ENCODE measurements around the gene GPRC5A.
A peak's percentile ranks its signal among the peaks of the same experiment; 100 is the strongest.

GPRC5A gene

DNA sequence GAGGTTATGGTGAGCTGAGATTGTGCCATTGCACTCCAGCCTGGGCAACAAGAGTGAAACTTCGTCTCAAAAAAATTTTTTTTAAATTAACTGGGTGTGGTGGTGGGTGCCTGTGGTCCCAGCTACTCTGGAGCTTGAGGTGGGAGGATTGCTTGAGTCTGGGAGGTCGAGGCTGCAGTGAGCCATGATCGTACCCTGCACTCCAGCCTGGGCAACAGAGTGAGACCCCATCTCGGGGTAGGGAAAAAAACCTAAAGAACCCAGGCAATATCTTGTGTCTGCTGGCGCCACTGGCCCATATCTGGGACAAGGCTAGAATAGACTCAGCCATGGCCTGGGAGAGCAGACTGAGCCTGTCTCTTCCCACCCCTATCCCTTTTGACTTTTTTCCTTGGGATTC lies 9.1 kb upstream of the GPRC5A start:
- no peak overlapping the region for H3K4me3 ChIP-seq (ENCODE audit: low read depth, low read length)
- no peak for DNase-seq (ENCODE audit: low read depth, low spot score)
- ChIA-PET CTCF (no interaction called here), POLR2A (no interaction called here)
- TF ChIP-seq, protein P1, sequence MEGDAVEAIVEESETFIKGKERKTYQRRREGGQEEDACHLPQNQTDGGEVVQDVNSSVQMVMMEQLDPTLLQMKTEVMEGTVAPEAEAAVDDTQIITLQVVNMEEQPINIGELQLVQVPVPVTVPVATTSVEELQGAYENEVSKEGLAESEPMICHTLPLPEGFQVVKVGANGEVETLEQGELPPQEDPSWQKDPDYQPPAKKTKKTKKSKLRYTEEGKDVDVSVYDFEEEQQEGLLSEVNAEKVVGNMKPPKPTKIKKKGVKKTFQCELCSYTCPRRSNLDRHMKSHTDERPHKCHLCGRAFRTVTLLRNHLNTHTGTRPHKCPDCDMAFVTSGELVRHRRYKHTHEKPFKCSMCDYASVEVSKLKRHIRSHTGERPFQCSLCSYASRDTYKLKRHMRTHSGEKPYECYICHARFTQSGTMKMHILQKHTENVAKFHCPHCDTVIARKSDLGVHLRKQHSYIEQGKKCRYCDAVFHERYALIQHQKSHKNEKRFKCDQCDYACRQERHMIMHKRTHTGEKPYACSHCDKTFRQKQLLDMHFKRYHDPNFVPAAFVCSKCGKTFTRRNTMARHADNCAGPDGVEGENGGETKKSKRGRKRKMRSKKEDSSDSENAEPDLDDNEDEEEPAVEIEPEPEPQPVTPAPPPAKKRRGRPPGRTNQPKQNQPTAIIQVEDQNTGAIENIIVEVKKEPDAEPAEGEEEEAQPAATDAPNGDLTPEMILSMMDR (IDR thresholded peaks at IDR 0.05; ENCODE audit: insufficient read depth, low read length, missing control alignments), result no peak

DNA sequence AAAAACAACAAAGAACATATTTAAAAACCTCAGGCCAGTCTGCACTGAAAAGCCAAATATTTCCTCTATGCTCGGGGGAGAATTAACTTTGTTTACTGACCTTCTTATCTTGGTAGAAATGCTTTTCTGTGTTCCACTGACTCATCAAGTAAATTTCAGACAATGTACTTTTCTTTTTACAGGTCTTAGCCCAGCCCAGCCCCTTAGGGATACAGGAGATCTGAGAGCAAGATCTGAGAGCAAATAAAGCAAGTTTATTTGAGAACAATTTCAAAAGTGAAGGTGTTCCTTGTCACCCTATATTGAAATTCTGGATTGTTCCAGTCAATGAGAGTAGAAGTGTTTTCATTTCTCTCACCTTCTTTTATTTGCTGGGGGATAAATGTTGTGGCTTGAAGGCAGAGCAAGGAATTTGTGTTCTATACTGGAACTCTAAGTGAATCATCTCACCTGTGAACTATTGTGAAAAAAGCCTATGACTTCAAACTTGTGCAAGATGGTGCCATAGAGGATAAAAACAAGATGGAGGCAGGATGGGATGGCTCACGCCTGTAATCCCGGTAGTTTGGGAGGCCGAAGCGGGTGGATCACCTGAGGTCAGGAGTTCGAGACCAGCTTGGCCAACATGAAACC lies 7.9 kb upstream of the GPRC5A start:
- DNase-seq (ENCODE audit: low read depth, low spot score), result no peak
- ChIA-PET CTCF (no interaction called here), POLR2A (no interaction called here)
- no peak overlapping the region for H3K4me3 ChIP-seq (ENCODE audit: low read depth, low read length)
- TF ChIP-seq, protein P1 (IDR thresholded peaks at IDR 0.05; ENCODE audit: insufficient read depth, low read length, missing control alignments), result no peak

DNA sequence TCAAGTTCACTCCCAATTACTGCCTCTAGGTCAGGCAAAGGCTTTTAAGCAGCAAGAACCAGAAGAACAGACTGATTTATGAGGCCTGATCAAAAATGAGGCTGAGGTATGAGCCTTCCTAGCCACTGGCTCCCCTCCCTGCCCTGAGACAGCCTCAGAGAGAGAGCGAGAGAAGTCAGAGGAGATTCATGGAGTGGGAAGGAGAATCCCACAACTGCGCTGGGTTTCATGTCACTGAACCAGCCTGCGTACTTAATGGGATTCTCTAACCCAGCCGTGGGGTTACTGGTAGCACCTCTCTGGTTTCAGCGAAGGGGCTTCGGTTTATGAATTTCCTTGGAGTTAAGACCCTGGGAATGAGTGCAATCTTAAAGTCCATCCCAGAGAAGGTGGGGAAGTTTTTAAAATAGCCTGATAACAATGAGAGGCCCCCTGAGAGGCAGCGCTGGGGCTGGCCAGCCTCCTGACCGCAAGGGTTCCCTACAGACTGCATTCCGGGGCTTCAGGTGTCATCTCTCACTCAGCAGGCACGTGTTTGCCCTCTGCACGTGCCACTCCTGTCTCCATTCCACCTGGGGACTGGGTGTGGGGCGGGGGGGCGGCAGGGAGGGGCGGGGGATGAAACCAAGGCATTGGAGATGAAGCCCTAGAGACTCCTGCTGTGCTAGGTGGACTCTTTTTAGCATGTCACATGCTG lies 6.1 kb upstream of the GPRC5A start:
- TF ChIP-seq, protein P1 (IDR thresholded peaks at IDR 0.05; ENCODE audit: insufficient read depth, low read length, missing control alignments), result no peak
- CTCF ChIA-PET, result no interaction called here

DNA sequence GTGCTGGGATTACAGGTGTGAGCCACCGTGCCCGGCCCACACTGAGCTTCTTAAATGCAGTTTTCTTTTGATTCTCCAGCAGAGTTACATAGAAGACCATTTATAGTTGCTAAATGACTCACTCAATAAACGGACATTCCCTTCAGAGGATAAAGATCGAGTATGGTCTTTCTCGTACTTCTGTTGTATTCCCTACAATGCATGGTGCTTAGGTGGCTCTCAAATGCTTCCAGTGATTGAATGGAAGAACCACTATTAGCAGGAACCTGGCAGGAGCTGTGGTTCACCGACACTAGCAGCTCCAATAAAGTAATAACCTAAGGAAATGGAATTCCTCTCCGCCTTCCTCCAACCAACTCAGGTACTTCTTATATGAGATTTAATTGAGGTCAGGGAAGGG lies 3.9 kb upstream of the GPRC5A start:
- CTCF ChIA-PET, result interaction anchor here (0.8 to 1.1 kb wide), 3 partner anchors 9 to 369 kb away, joined by 3 read pairs; no protein-coding TSS in a partner anchor

More for the DNA sequence above, 6.1 kb upstream of the GPRC5A start:
- POLR2A ChIA-PET, result no interaction called here
- H3K4me3 ChIP-seq (ENCODE audit: low read depth, low read length), result no peak overlapping the region
- DNase-seq (ENCODE audit: low read depth, low spot score), result no peak

DNA sequence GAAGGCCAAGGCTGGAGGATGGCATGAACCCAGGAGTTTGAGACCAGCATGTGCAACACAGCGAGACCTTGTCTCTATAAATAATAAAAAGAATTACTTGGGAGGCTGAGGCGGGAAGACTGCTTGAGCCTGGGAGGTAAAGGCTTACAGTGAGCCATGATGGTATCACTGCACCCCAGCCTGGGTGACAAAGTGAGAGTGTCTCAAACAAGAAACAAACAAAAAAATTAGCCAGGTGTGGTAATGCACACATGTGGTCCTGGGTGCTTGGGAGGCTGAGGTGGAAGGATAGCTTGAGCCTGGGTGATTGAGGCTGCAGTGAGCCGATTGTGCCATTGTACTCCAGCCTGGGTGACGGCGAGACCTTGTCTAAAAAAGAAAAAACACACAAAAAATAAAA lies 1.7 kb upstream of the GPRC5A start:
- CTCF ChIA-PET, result interaction anchor here (1.7 to 2.2 kb wide), 2 partner anchors 12 to 77 kb away, joined by 4 to 7 read pairs; no protein-coding TSS in a partner anchor
- no peak for DNase-seq (ENCODE audit: low read depth, low spot score)
- POLR2A ChIA-PET, result no interaction called here
- no peak overlapping the region for H3K4me3 ChIP-seq (ENCODE audit: low read depth, low read length)
- TF ChIP-seq, protein P1 (IDR thresholded peaks at IDR 0.05; ENCODE audit: insufficient read depth, low read length, missing control alignments), result no peak

More for the DNA sequence above, 3.9 kb upstream of the GPRC5A start:
- no peak overlapping the region for H3K4me3 ChIP-seq (ENCODE audit: low read depth, low read length)
- POLR2A ChIA-PET, result no interaction called here
- DNase-seq (ENCODE audit: low read depth, low spot score), result no peak
- TF ChIP-seq, protein P1 (IDR thresholded peaks at IDR 0.05; ENCODE audit: insufficient read depth, low read length, missing control alignments), result no peak

DNA sequence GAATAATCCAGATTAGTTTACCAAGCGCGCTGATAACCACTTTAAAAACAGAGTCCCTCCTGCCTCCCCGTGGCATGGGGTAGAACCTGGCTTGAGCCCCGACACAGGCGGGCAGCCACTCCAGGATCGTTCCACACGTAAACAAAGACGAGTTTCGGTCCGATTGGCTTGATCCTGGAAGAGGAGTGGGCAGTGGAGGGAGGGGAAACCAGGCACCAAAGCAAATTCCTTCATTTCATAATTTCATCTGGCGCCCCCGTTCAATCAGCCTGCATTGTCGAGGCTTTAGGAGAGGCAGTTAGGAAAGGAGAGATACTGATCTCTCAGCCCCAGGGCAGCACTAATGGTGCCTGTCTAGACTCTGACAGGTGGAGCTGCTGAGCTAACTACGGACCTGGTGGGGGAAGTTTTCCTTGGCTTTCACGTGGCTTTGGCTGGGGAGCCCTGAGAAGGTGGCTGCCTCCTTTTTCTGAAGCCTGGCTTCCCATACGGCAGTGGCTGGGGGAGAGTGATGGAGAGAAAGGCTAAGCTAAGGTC lies 751 bp upstream of the GPRC5A start:
- POLR2A ChIA-PET, result interaction anchor here (1.2 to 1.8 kb wide), 4 partner anchors 11 to 89 kb away, joined by 4 to 8 read pairs (median 7); no protein-coding TSS in a partner anchor
- CTCF ChIA-PET, result interaction anchor here (0.7 to 2.4 kb wide), 9 partner anchors 11 to 100 kb away, joined by 3 to 19 read pairs (median 4); partner anchors contain the start of gene DDX47
- peak overlapping the region; percentile 63 for H3K4me3 ChIP-seq (ENCODE audit: low read depth, low read length)
- no peak for DNase-seq (ENCODE audit: low read depth, low spot score)
- TF ChIP-seq, protein P1 (IDR thresholded peaks at IDR 0.05; ENCODE audit: insufficient read depth, low read length, missing control alignments), result peak; percentile 19

Measured in AG04449 (cell line).